ENCODE data around the gene PACRGL.

Gene PACRGL

DNA sequence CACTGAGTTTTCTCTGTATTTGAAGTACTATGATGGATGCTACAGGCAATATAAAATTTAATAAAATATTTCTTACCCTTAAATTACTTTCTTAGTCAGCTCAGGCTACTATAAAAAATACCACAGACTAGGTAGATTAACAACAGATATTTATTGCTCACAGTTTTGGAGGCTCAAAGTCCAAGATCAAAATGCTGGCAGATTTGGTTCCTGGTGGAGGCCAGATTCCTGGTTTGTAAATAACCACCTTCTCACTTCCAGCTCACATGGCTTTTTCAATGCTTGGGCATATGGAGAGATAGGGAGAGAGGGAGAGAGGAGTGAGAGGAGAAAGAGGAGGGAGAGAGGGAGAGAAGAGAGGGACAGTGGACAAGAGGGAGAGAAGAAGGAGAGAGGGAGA lies 24.5 kb upstream of the PACRGL start:
- Histone ChIP-seq H3K4me1 (ENCODE audit: insufficient read depth, insufficient read length) (no peaks in the 10 kb centered on the region), H3K36me3 (ENCODE audit: insufficient read depth, insufficient read length, low read length) (no peaks in the 10 kb centered on the region), H3K9me3 (ENCODE audit: insufficient read depth, low read length) (no peaks in the 10 kb centered on the region; the same call in 1 of the 2 replicates), H3K9ac (ENCODE audit: insufficient read length, low read depth) (no peak overlapping the region), H3K27me3 (ENCODE audit: insufficient read depth, insufficient read length) (no peaks in the 10 kb centered on the region), H3K4me3 (ENCODE audit: insufficient read length, low read depth) (no peak overlapping the region)
- TF ChIP-seq ZNF274 (IDR thresholded peaks at IDR 0.05; ENCODE audit: low read depth, low read length) (no peak), YY1 (IDR thresholded peaks at IDR 0.05; ENCODE audit: insufficient read depth, insufficient read length) (no peak), SUZ12 (IDR thresholded peaks at IDR 0.05; ENCODE audit: extremely low read depth, insufficient read depth, insufficient read length) (no peak)
- no peak for DNase-seq (ENCODE audit: low read depth, low spot score)

- TF ChIP-seq ZNF274 (IDR thresholded peaks at IDR 0.05; ENCODE audit: low read depth, low read length) (no peak), YY1 (IDR thresholded peaks at IDR 0.05; ENCODE audit: insufficient read depth, insufficient read length) (no peak), SUZ12 (IDR thresholded peaks at IDR 0.05; ENCODE audit: extremely low read depth, insufficient read depth, insufficient read length) (no peak)
- DNase-seq (ENCODE audit: low read depth, low spot score), result no peak
- no peaks in the 10 kb centered on the region for H3K27me3 ChIP-seq (ENCODE audit: insufficient read depth, insufficient read length)
- H3K4me1 ChIP-seq (ENCODE audit: insufficient read depth, insufficient read length), result no peaks in the 10 kb centered on the region
- H3K9ac ChIP-seq (ENCODE audit: insufficient read length, low read depth), result no peak overlapping the region
- H3K36me3 ChIP-seq (ENCODE audit: insufficient read depth, insufficient read length, low read length), result no peaks in the 10 kb centered on the region
- H3K4me3 ChIP-seq (ENCODE audit: insufficient read length, low read depth), result no peak overlapping the region
- H3K9me3 ChIP-seq (ENCODE audit: insufficient read depth, low read length), result no peaks in the 10 kb centered on the region; the same call in 1 of the 2 replicates
These were observed 23.6 kb upstream of the PACRGL start for GRCh38 chr4:20676501-20677197.

DNA sequence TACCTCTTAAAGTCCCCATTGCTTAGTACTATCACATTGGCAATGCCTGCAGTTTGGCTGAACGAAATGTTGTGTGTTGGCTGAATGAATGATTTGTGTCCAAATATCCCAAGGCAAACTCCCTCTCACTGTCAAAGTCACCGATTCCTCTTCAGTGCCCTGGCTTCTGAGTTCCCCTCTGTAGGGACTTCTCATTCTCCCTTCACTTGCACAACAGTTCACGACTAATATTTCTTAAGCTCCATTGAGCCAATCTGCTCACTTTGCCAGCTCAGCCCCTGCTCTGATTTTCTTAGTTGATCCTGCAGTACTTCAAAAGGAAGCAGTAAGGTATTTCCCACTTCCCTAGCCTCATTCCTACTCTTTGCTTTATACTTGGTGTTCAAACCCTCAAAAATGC lies 21.9 kb upstream of the PACRGL start:
- no peaks in the 10 kb centered on the region; the same call in 1 of the 2 replicates for H3K9me3 ChIP-seq (ENCODE audit: insufficient read depth, low read length)
- H3K36me3 ChIP-seq (ENCODE audit: insufficient read depth, insufficient read length, low read length), result no peaks in the 10 kb centered on the region
- no peaks in the 10 kb centered on the region for H3K27me3 ChIP-seq (ENCODE audit: insufficient read depth, insufficient read length)
- no peaks in the 10 kb centered on the region for H3K4me1 ChIP-seq (ENCODE audit: insufficient read depth, insufficient read length)
- DNase-seq (ENCODE audit: low read depth, low spot score), result no peak
- H3K4me3 ChIP-seq (ENCODE audit: insufficient read length, low read depth), result no peak overlapping the region
- no peak overlapping the region for H3K9ac ChIP-seq (ENCODE audit: insufficient read length, low read depth)
- no peak for TF ChIP-seq SUZ12 (IDR thresholded peaks at IDR 0.05; ENCODE audit: extremely low read depth, insufficient read depth, insufficient read length)
- no peak for TF ChIP-seq YY1 (IDR thresholded peaks at IDR 0.05; ENCODE audit: insufficient read depth, insufficient read length)
- no peak for TF ChIP-seq ZNF274 (IDR thresholded peaks at IDR 0.05; ENCODE audit: low read depth, low read length)

DNA sequence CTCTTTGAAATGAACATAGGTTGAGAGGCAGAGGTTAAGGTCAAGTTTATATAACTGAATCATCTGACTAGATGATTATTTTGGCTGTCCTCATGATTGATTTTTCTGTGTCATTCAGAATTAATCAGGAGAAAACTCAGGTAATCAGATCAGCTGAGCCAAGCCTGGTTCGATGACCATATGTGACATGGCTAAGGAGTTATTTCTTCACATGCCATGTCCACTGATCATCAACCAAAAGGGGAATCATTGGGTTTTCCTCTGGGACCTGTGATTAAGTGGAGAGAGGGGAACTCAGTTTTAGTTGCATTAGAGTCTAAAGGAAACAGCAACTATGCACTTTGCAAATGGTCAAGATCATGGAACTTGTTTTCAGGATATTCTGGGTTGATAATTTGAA lies 20.3 kb upstream of the PACRGL start:
- no peaks in the 10 kb centered on the region for H3K36me3 ChIP-seq (ENCODE audit: insufficient read depth, insufficient read length, low read length)
- TF ChIP-seq YY1 (IDR thresholded peaks at IDR 0.05; ENCODE audit: insufficient read depth, insufficient read length) (no peak), ZNF274 (IDR thresholded peaks at IDR 0.05; ENCODE audit: low read depth, low read length) (no peak), SUZ12 (IDR thresholded peaks at IDR 0.05; ENCODE audit: extremely low read depth, insufficient read depth, insufficient read length) (no peak)
- no peak overlapping the region for H3K9ac ChIP-seq (ENCODE audit: insufficient read length, low read depth)
- no peak overlapping the region for H3K4me3 ChIP-seq (ENCODE audit: insufficient read length, low read depth)
- H3K9me3 ChIP-seq (ENCODE audit: insufficient read depth, low read length), result no peaks in the 10 kb centered on the region
- H3K27me3 ChIP-seq (ENCODE audit: insufficient read depth, insufficient read length), result no peaks in the 10 kb centered on the region
- no peak for DNase-seq (ENCODE audit: low read depth, low spot score)
- no peaks in the 10 kb centered on the region for H3K4me1 ChIP-seq (ENCODE audit: insufficient read depth, insufficient read length)

GRCh38 chr4:20680736-20681135 lies 19.5 kb upstream of the PACRGL start:
- no peak overlapping the region for H3K4me3 ChIP-seq (ENCODE audit: insufficient read length, low read depth)
- no peak for DNase-seq (ENCODE audit: low read depth, low spot score)
- H3K27me3 ChIP-seq (ENCODE audit: insufficient read depth, insufficient read length), result no peaks in the 10 kb centered on the region
- no peaks in the 10 kb centered on the region for H3K4me1 ChIP-seq (ENCODE audit: insufficient read depth, insufficient read length)
- H3K36me3 ChIP-seq (ENCODE audit: insufficient read depth, insufficient read length, low read length), result no peaks in the 10 kb centered on the region
- TF ChIP-seq YY1 (IDR thresholded peaks at IDR 0.05; ENCODE audit: insufficient read depth, insufficient read length) (no peak), SUZ12 (IDR thresholded peaks at IDR 0.05; ENCODE audit: extremely low read depth, insufficient read depth, insufficient read length) (no peak)
- H3K9ac ChIP-seq (ENCODE audit: insufficient read length, low read depth), result no peak overlapping the region
- no peaks in the 10 kb centered on the region for H3K9me3 ChIP-seq (ENCODE audit: insufficient read depth, low read length)

DNA sequence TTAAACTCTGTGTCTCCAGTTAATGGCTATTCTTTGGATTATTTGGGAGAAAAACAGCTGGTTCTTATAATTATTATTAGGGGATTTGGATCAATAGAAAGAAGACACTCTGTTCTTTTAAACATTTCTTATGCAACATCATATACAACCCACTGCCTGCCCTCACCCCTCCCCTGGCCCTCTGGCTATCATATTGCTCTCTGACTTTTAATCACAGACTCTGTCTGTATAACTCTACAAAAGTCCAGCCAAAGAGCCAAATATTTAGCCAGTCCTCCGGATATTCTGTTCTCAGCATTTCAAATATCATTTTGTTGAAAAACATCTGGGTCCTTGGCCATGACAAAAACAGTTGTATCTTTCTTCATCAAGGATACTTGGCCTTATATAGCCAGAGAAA lies 19.0 kb upstream of the PACRGL start:
- no peaks in the 10 kb centered on the region for H3K9me3 ChIP-seq (ENCODE audit: insufficient read depth, low read length)
- H3K4me1 ChIP-seq (ENCODE audit: insufficient read depth, insufficient read length), result no peaks in the 10 kb centered on the region
- H3K27me3 ChIP-seq (ENCODE audit: insufficient read depth, insufficient read length), result no peaks in the 10 kb centered on the region
- H3K9ac ChIP-seq (ENCODE audit: insufficient read length, low read depth), result no peak overlapping the region
- H3K4me3 ChIP-seq (ENCODE audit: insufficient read length, low read depth), result no peak overlapping the region
- no peak for TF ChIP-seq ZNF274 (IDR thresholded peaks at IDR 0.05; ENCODE audit: low read depth, low read length)
- no peak for TF ChIP-seq YY1 (IDR thresholded peaks at IDR 0.05; ENCODE audit: insufficient read depth, insufficient read length)
- TF ChIP-seq SUZ12 (IDR thresholded peaks at IDR 0.05; ENCODE audit: extremely low read depth, insufficient read depth, insufficient read length), result no peak
- no peak for DNase-seq (ENCODE audit: low read depth, low spot score)
- H3K36me3 ChIP-seq (ENCODE audit: insufficient read depth, insufficient read length, low read length), result no peaks in the 10 kb centered on the region

DNA sequence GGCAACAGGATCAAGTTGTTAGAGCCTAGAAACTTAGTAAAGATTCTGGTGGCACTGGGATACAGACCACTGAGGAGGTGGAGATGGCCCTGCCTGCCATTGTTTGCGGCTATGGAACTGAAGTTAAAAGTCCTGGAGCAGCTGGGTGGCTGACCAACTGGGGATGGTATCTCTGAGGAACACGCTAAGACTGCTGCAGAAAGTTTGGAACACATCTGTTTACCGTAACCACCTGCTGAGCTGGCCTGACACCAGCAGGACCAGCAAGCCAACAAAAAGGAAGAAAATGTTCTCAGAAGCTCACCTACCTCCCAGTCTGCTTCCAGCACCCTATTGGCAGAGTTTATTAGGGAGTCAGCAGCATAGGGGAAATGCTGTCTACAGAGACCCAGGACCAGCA lies 17.4 kb upstream of the PACRGL start:
- no peaks in the 10 kb centered on the region for H3K27me3 ChIP-seq (ENCODE audit: insufficient read depth, insufficient read length)
- TF ChIP-seq SUZ12 (IDR thresholded peaks at IDR 0.05; ENCODE audit: extremely low read depth, insufficient read depth, insufficient read length), result no peak
- TF ChIP-seq ZNF274 (IDR thresholded peaks at IDR 0.05; ENCODE audit: low read depth, low read length), result no peak
- no peak for TF ChIP-seq YY1 (IDR thresholded peaks at IDR 0.05; ENCODE audit: insufficient read depth, insufficient read length)
- no peak for DNase-seq (ENCODE audit: low read depth, low spot score)
- no peaks in the 10 kb centered on the region for H3K36me3 ChIP-seq (ENCODE audit: insufficient read depth, insufficient read length, low read length)
- H3K9ac ChIP-seq (ENCODE audit: insufficient read length, low read depth), result no peak overlapping the region
- no peak overlapping the region for H3K4me3 ChIP-seq (ENCODE audit: insufficient read length, low read depth)
- H3K9me3 ChIP-seq (ENCODE audit: insufficient read depth, low read length), result no peaks in the 10 kb centered on the region
- no peaks in the 10 kb centered on the region for H3K4me1 ChIP-seq (ENCODE audit: insufficient read depth, insufficient read length)

All from NT2/D1 (cell line).